AG09319 (cell line): Measurements from ENCODE around the gene SIDT2.

Experiments used
- DNase-seq: peaks from one replicate; pipeline ENCODE4 v3.0.0-alpha.2; 2010; ENCODE audit warnings: low read depth; ENCODE audit errors: extremely low read depth
- CTCF ChIP-seq: IDR thresholded peaks from 2 replicates; pipeline ENCODE4 v1.5.1; 2011; ENCODE audit warnings: low read depth, mild to moderate bottlenecking, inconsistent platforms, low read length, moderate library complexity

Gene SIDT2

GRCh38 chr11:117210620-117211019, 32.1 kb downstream of the SIDT2 start:
- no peak for DNase-seq
- TF ChIP-seq CTCF, result no peak

- DNase-seq, result no peak
- no peak for TF ChIP-seq CTCF
Observed at GRCh38 chr11:117212697-117213355, 34.3 kb downstream of the SIDT2 start.

- TF ChIP-seq CTCF, result no peak
- DNase-seq, result no peak
Observed at GRCh38 chr11:117214404-117215110, 36.0 kb downstream of the SIDT2 start.

- DNase-seq, result no peak
Observed at GRCh38 chr11:117217141-117218084, 38.9 kb downstream of the SIDT2 start.

GRCh38 chr11:117218133-117218915, 39.8 kb downstream of the SIDT2 start:
- no peak for TF ChIP-seq CTCF
- DNase-seq, result no peak

More at GRCh38 chr11:117217141-117218084, 38.9 kb downstream of the SIDT2 start:
- no peak for TF ChIP-seq CTCF

- TF ChIP-seq CTCF, result no peak
- DNase-seq, result no peak
Observed at GRCh38 chr11:117219001-117219400, 40.5 kb downstream of the SIDT2 start.
